GM12874 (cell line): Measurements from ENCODE around the gene TMPRSS2.

Experiments
- CTCF ChIP-seq: IDR thresholded peaks from 2 replicates; pipeline ENCODE4 v1.5.1; 2011; ENCODE audit warnings: low read depth, mild to moderate bottlenecking, control low read depth, low read length, moderate library complexity; ENCODE audit not compliant: insufficient read depth

TMPRSS2 gene

GRCh38 chr21:41500931-41501381 is 7.0 kb downstream of the TMPRSS2 start:
- TF ChIP-seq CTCF = no peak

GRCh38 chr21:41500363-41500762 is 7.6 kb downstream of the TMPRSS2 start:
- no peak for TF ChIP-seq CTCF

- TF ChIP-seq CTCF = no peak
Observed at GRCh38 chr21:41499920-41500319, 8.0 kb downstream of the TMPRSS2 start.

- no peak for TF ChIP-seq CTCF
Observed at GRCh38 chr21:41497788-41498187, 10.2 kb downstream of the TMPRSS2 start.

GRCh38 chr21:41497008-41497407 is 10.9 kb downstream of the TMPRSS2 start:
- TF ChIP-seq CTCF = no peak

- TF ChIP-seq CTCF = no peak
Observed at GRCh38 chr21:41494242-41494641, 13.7 kb downstream of the TMPRSS2 start.

GRCh38 chr21:41491412-41491811 is 16.5 kb downstream of the TMPRSS2 start:
- no peak for TF ChIP-seq CTCF

- no peak for TF ChIP-seq CTCF
Observed at GRCh38 chr21:41490330-41490729, 17.6 kb downstream of the TMPRSS2 start.
